ENCODE data around the gene CAPZB.

The CAPZB gene

DNA sequence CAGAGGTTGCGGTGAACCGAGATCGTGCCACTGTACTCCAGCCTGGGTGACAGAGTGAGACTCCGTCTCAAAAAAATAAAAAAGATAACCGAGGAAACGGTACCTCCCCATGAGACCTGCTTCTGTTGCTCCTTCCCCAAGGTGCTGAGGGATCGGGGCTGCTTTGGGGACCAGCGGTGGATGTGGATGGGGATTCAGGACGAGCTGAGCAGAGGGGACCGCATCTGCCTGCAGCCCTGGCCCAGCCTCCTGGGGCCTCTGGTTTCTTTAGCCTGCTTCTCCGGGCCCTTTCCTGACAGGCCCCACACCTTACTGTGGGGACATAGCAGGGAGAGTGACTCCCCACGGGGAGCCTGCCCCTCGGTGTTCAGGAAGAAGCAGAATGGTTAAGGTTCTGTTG, 156.2 kb downstream of the CAPZB start:
- Histone ChIP-seq H3K4me3 (ENCODE audit: low read depth, low read length) (no peak overlapping the region), H3K27me3 (no peaks in the 10 kb centered on the region), H3K36me3 (no peaks in the 10 kb centered on the region), H3K9me3 (no peaks in the 10 kb centered on the region), H3K4me1 (no peaks in the 10 kb centered on the region)
- TF ChIP-seq, protein P1, sequence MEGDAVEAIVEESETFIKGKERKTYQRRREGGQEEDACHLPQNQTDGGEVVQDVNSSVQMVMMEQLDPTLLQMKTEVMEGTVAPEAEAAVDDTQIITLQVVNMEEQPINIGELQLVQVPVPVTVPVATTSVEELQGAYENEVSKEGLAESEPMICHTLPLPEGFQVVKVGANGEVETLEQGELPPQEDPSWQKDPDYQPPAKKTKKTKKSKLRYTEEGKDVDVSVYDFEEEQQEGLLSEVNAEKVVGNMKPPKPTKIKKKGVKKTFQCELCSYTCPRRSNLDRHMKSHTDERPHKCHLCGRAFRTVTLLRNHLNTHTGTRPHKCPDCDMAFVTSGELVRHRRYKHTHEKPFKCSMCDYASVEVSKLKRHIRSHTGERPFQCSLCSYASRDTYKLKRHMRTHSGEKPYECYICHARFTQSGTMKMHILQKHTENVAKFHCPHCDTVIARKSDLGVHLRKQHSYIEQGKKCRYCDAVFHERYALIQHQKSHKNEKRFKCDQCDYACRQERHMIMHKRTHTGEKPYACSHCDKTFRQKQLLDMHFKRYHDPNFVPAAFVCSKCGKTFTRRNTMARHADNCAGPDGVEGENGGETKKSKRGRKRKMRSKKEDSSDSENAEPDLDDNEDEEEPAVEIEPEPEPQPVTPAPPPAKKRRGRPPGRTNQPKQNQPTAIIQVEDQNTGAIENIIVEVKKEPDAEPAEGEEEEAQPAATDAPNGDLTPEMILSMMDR (IDR thresholded peaks at IDR 0.05; ENCODE audit: low read depth, low read length): no peak
- DNase-seq: no peak

DNA sequence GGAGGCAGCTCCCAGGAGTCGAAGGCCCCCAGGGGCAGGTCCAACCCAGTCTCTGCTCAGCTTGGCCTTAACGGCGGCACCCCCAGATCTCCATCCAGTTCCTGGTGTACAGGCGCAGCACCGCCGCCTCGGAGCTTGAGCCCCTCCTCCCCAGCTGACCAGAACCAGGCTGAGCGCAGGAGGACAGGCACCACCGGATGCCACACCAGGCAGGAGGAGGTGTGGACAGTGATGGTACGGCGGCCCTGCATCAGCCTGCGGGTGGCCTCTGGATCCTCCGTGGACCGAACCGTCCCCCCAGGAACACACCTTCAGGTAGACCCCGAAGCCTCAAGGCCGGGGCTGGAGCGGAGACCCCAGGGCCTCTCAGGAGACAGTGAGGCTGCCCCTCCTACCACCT, 156.9 kb downstream of the CAPZB start:
- no peak for DNase-seq
- no peaks in the 10 kb centered on the region for H3K27me3 ChIP-seq
- TF ChIP-seq, protein P1 (IDR thresholded peaks at IDR 0.05; ENCODE audit: low read depth, low read length): no peak
- H3K36me3 ChIP-seq: no peaks in the 10 kb centered on the region
- H3K9me3 ChIP-seq: no peaks in the 10 kb centered on the region
- H3K4me1 ChIP-seq: no peaks in the 10 kb centered on the region
- H3K4me3 ChIP-seq (ENCODE audit: low read depth, low read length): no peak overlapping the region

DNA sequence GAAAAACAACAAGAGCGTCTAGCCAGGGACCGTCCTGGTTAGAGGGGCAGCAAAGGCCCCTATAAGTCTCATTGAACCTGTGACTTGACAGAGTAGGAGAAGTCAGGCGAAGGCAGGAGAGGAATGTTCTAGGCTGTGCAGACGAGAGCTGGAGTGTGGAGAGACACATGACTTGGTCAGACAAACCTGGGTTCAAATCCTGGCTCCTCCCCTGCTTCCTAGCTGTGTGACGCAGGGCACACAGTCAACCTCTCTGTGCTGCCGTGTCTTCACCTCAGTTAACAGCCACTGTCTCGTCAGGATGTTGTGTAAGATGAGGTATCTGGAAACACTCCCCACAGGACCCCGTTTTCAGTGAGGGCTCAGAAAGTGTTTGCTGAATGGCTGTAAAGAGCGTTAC, 157.6 kb downstream of the CAPZB start:
- TF ChIP-seq, protein P1 (IDR thresholded peaks at IDR 0.05; ENCODE audit: low read depth, low read length): no peak
- Histone ChIP-seq H3K4me1 (no peaks in the 10 kb centered on the region), H3K27me3 (no peaks in the 10 kb centered on the region), H3K36me3 (no peaks in the 10 kb centered on the region), H3K4me3 (ENCODE audit: low read depth, low read length) (no peak overlapping the region), H3K9me3 (no peaks in the 10 kb centered on the region)
- DNase-seq: no peak

DNA sequence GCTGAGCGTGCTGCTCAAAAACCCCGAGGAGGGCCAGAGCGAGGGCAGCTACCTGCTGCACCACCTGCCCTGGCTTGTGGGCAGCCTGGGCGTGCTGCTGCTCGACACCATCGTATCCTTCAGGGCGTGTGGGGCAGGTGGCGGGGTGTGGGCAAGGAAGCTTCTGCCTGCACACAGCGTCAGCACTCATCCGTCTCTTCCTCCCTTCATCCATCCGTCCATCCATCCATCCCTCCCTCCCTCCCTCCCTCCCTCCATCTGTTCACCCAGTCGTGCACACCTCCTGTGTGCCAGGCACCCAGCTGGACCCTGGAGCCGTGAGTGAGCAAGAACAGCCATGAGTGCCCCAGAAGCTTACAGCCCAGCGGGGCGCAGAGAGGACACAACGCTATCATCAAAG, 158.0 kb downstream of the CAPZB start:
- TF ChIP-seq, protein P1 (IDR thresholded peaks at IDR 0.05; ENCODE audit: low read depth, low read length): no peak

DNA sequence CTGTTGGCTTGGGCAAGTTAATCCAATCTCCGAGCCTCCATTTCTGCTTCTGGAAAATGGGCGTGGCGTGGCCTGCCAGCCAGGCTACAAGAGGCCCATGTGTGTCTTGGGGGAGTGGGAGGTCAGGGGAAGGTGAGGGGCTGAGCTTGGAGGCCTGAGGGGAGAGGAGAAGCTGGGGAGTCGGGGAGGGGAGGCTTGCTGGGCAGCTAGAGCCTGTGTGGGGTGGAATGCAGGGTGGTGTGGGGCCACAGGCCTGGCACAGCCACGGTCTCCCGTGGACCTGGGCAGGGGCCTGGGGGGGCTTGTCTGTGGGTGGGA, 158.6 kb downstream of the CAPZB start:
- Histone ChIP-seq H3K36me3 (no peaks in the 10 kb centered on the region), H3K4me1 (no peaks in the 10 kb centered on the region), H3K4me3 (ENCODE audit: low read depth, low read length) (no peak overlapping the region), H3K9me3 (no peaks in the 10 kb centered on the region), H3K27me3 (no peaks in the 10 kb centered on the region)
- DNase-seq: no peak
- TF ChIP-seq, protein P1 (IDR thresholded peaks at IDR 0.05; ENCODE audit: low read depth, low read length): no peak

More for the DNA sequence above, 158.0 kb downstream of the CAPZB start:
- DNase-seq: no peak
- no peaks in the 10 kb centered on the region for H3K27me3 ChIP-seq
- no peak overlapping the region for H3K4me3 ChIP-seq (ENCODE audit: low read depth, low read length)
- no peaks in the 10 kb centered on the region for H3K4me1 ChIP-seq
- H3K36me3 ChIP-seq: no peaks in the 10 kb centered on the region
- H3K9me3 ChIP-seq: no peaks in the 10 kb centered on the region

DNA sequence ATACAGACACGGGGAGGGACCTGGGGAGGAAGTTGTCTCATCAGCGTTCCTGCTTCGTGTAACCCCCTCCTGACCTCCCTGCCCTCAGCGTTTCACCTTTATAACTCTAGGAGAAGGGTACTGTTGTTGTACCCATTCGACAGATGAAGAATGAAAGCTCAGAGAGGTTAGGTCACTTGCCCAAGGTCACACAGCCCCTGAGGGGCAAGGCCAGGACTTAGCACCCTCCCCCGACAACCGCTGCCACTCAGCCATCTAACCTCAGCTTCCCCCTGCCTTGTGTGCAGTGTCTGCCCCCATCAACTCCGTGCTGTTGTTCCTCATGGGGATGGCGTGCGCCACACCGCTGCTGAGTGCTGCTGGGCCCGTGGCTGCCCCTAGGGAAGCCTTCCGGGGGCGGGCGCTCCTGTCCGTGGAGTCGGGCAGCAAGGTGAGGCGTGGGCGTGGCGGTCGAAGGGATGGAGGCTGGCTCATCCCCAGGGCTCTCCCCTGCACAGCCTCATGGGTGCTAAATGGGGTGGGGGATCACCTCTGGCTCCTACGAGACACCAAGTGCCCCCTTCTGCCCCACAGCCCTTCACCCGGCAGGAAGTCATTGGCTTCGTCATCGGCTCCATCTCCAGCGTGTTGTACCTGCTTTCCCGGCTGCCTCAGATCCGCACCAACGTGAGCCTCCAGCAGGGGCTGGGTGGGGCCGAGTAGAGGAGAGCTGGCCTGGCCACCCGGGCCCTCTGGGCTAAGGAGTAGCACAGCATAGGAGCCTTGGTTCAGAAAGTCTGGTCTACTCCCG, 159.2 kb downstream of the CAPZB start:
- H3K4me3 ChIP-seq (ENCODE audit: low read depth, low read length): no peak overlapping the region
- H3K36me3 ChIP-seq: no peaks in the 10 kb centered on the region
- H3K4me1 ChIP-seq: no peaks in the 10 kb centered on the region
- DNase-seq: no peak
- TF ChIP-seq, protein P1 (IDR thresholded peaks at IDR 0.05; ENCODE audit: low read depth, low read length): no peak
- H3K27me3 ChIP-seq: no peaks in the 10 kb centered on the region
- no peaks in the 10 kb centered on the region for H3K9me3 ChIP-seq

Data from BE2C (cell line).